Left lung (tissue), 10 donors: Measurements from ENCODE around the gene CHCHD4. TPM values are rescaled to one million over a fixed set of nuclear protein-coding genes. Genes with fewer than 3 reads are reported as not detected.
A peak's percentile ranks its signal among the peaks of the same experiment; 100 is the strongest.
"Not testable (repeated sequence)": the region's sequence is repeated elsewhere in the genome, so short reads cannot be mapped to it uniquely, and the experiment has no call there.

Source experiments
- ATAC-seq: fragments of 200-7000 bp; cut with Tn5 transposase; one replicate; pipeline ENCODE4 v1.9.1; 2020; ENCODE audit warnings: moderate library complexity
- DNase-seq, 4 donors: peaks; one replicate each; pipeline ENCODE4 v3.0.0-alpha.2; 2013 to 2020
- H3K27ac ChIP-seq, 2 donors: fragments of 200-600 bp; sonication (generic) in 1 of 2; one replicate each; pipeline versions ENCODE4 v1.5.0 to v1.8.0; 2020 to 2021
- H3K27me3 ChIP-seq, 2 donors: fragments of 200-600 bp; sonication (generic) in 1 of 2; one replicate each; pipeline versions ENCODE4 v1.5.0 to v1.8.0; 2020 to 2021
- H3K36me3 ChIP-seq, 2 donors: fragments of 200-600 bp; sonication (generic) in 1 of 2; one replicate each; pipeline versions ENCODE4 v1.5.0 to v1.8.0; 2020 to 2021
- H3K4me1 ChIP-seq, 2 donors: fragments of 200-600 bp; one replicate each; pipeline ENCODE4 v1.8.0; 2021
- H3K4me3 ChIP-seq, 2 donors: fragments of 200-600 bp; sonication (generic) in 1 of 2; one replicate each; pipeline versions ENCODE4 v1.5.0 to v1.8.0; 2020 to 2021; ENCODE audit warnings: mild to moderate bottlenecking in 1 of 2
- H3K9me3 ChIP-seq, 2 donors: fragments of 200-600 bp; sonication (generic) in 1 of 2; one replicate each; pipeline versions ENCODE4 v1.5.0 to v1.8.0; 2020 to 2021
- CTCF ChIP-seq, 2 donors: fragments of 200-600 bp; sonication (generic) in 1 of 2; IDR thresholded peaks; one replicate each; pipeline versions ENCODE4 v1.5.0 to v1.8.0; 2021; ENCODE audit warnings: antibody characterized with exemption in 2 of 2
- intact Hi-C, 2 donors: fragments of 100-400 bp; cut with DNase I; formaldehyde crosslinking; loops; one replicate each; pipeline versions ENCODE4 v1.11.2 to v1.14.2; 2022
- polyA plus RNA-seq, 6 donors: library from polyadenylated mRNA; unstranded; fragments of 120-200 nt; gene quantifications; one replicate each; pipeline ENCODE4 v1.2.1, GENCODE V29; 2013; ENCODE audit not compliant: insufficient read length in 6 of 6
- total RNA-seq, 2 donors: library from RNA; stranded (reverse); fragmentation: NEBNext Ultra II Directional; extraction: Animal tissue kit (Norgen Biotek cat#: 25700); gene quantifications; one replicate each; pipeline ENCODE4 v1.2.1, GENCODE V29; 2021
- donor health status: DM: no; HTN: yes; CAD: no.
- donor health status: DM: no; HTN: no; CAD: no.

The CHCHD4 gene
- total and polyA plus RNA-seq, 8 donors: 9.6 to 15.3 (median 13.4) TPM

GRCh38 chr3:14121859-14122258, 2.8 kb downstream of the CHCHD4 start:
- Histone ChIP-seq H3K27ac (no peak overlapping the region), H3K4me1 (peaks cover 18 to 34% of the 10 kb centered on the region in 2 donors), H3K9me3 (no peaks in the 10 kb centered on the region), H3K27me3 (no peaks in the 10 kb centered on the region), H3K36me3 (peaks cover 0 to 6% of the 10 kb centered on the region in 2 donors), H3K4me3 (no peak overlapping the region)
- no peak for DNase-seq
- no peak for ATAC-seq
- intact Hi-C loops: no loop called here
- no peak for TF ChIP-seq CTCF (IDR thresholded peaks at IDR 0.05)

- ATAC-seq, DNase-seq, H3K27ac ChIP-seq, intact Hi-C loops, H3K27me3 ChIP-seq, H3K9me3 ChIP-seq, H3K4me3 ChIP-seq: not testable (repeated sequence)
- H3K4me1 ChIP-seq: peaks cover 11 to 26% of the 10 kb centered on the region in 2 donors
- peaks cover 0 to 11% of the 10 kb centered on the region in 2 donors for H3K36me3 ChIP-seq
Observed at GRCh38 chr3:14120921-14121448, 3.7 kb downstream of the CHCHD4 start.

- Histone ChIP-seq H3K4me1 (peaks cover 9 to 21% of the 10 kb centered on the region in 2 donors), H3K36me3 (peaks cover 0 to 17% of the 10 kb centered on the region in 2 donors), H3K4me3 (no peak overlapping the region), H3K27ac (no peak overlapping the region), H3K27me3 (no peaks in the 10 kb centered on the region), H3K9me3 (no peaks in the 10 kb centered on the region)
- no peak for ATAC-seq
- no peak for DNase-seq
- TF ChIP-seq CTCF (IDR thresholded peaks at IDR 0.05): no peak
- intact Hi-C loops: no loop called here
Observed at GRCh38 chr3:14120111-14120920, 4.4 kb downstream of the CHCHD4 start.

- Histone ChIP-seq H3K4me3 (no peak overlapping the region), H3K36me3 (peaks cover 0 to 24% of the 10 kb centered on the region in 2 donors), H3K9me3 (no peaks in the 10 kb centered on the region), H3K27ac (no peak overlapping the region), H3K4me1 (peaks cover 9 to 21% of the 10 kb centered on the region in 2 donors), H3K27me3 (no peaks in the 10 kb centered on the region)
- TF ChIP-seq CTCF (IDR thresholded peaks at IDR 0.05): no peak
- intact Hi-C loops: loop anchor here in 1 of 2 donors (5.0 kb wide), 1 partner anchor 222 kb away; no protein-coding TSS in a partner anchor
- DNase-seq: no peak
- no peak for ATAC-seq
Observed at GRCh38 chr3:14119651-14120050, 5.0 kb downstream of the CHCHD4 start.

GRCh38 chr3:14118400-14119381, 6.0 kb downstream of the CHCHD4 start:
- H3K27ac ChIP-seq: peak overlapping the region in 1 of 2 donors; percentile 30
- no peak for TF ChIP-seq CTCF (IDR thresholded peaks at IDR 0.05)
- no peaks in the 10 kb centered on the region for H3K27me3 ChIP-seq
- ATAC-seq (peak; percentile 66), DNase-seq (peak in 2 of 4 donors; percentile 36 to 72)
- intact Hi-C loops: loop anchor here in 1 of 2 donors (5.0 kb wide), 1 partner anchor 221 kb away; no protein-coding TSS in a partner anchor
- H3K36me3 ChIP-seq: peaks cover 0 to 34% of the 10 kb centered on the region in 2 donors
- no peaks in the 10 kb centered on the region for H3K9me3 ChIP-seq
- peaks cover 7 to 17% of the 10 kb centered on the region in 2 donors for H3K4me1 ChIP-seq
- no peak overlapping the region for H3K4me3 ChIP-seq
